Activated naive CD4-positive, alpha-beta T cell treated with anti-CD3 and anti-CD28 coated beads, Interleukin-2, amount 50 U/mL, for 24 hours (primary cell): ENCODE measurements around the gene TMEM252.

Experiments used
- H3K27ac Mint-ChIP-seq: one replicate; pipeline ENCODE4 v1.8.0; 2021; ENCODE audit warnings: mild to moderate bottlenecking, mixed read lengths
- H3K27me3 Mint-ChIP-seq: one replicate; pipeline ENCODE4 v1.8.0; 2021; ENCODE audit warnings: mixed read lengths
- H3K36me3 Mint-ChIP-seq: one replicate; pipeline ENCODE4 v1.8.0; 2021; ENCODE audit warnings: mixed read lengths
- H3K4me1 Mint-ChIP-seq: one replicate; pipeline ENCODE4 v1.8.0; 2021; ENCODE audit warnings: mixed read lengths
- H3K4me3 Mint-ChIP-seq: one replicate; pipeline ENCODE4 v1.8.0; 2021; ENCODE audit warnings: mild to moderate bottlenecking, mixed read lengths
- H3K9me3 Mint-ChIP-seq: one replicate; pipeline ENCODE4 v1.8.0; 2021; ENCODE audit warnings: mixed read lengths

Gene TMEM252

DNA sequence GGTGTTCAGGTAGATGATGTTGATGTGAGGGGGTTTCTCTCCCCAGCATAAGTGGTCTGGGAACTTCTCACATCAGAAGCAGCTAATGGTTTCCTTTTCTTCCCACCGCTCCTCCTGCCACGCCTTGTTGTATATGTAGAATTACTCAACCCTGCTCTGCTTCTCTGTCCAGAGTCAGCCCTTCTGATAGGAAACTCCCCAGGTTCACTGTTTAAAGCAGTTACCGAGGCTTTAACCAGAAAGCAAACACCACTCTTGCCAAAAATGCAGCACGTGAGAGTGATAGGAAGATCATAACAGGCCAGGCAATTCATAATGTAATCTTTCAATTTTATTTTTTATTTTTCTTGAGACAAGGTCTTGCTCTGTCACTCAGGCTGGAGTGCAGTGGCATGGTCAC is 10.5 kb upstream of the TMEM252 start:
- no peaks in the 10 kb centered on the region for H3K9me3 Mint-ChIP-seq
- peaks cover 11% of the 10 kb centered on the region for H3K27me3 Mint-ChIP-seq
- H3K36me3 Mint-ChIP-seq: no peaks in the 10 kb centered on the region
- H3K4me1 Mint-ChIP-seq: no peaks in the 10 kb centered on the region
- no peak overlapping the region for H3K4me3 Mint-ChIP-seq
- peak overlapping the region; percentile 72 for H3K27ac Mint-ChIP-seq

DNA sequence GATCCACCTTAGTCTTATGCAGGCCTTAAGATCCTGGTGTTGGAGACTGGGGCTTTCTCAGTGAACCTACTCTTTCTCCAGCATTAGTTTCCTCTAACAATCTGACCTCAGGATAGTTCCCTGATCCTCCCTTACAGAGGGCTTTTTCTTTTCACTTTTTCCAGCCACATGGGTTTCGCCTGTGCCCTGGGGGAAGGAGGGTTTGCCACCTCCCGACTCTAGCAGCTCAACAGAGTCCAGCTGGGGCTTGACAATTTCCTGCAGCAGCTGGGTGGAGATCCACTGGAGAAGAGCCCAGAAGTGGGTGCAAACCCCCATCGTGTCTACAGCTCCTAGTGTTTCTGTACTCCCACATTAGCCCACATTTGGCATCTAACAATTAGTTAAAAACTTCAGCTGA is 7.6 kb upstream of the TMEM252 start:
- peaks cover 5% of the 10 kb centered on the region for H3K27me3 Mint-ChIP-seq
- H3K36me3 Mint-ChIP-seq: no peaks in the 10 kb centered on the region
- H3K4me1 Mint-ChIP-seq: no peaks in the 10 kb centered on the region
- no peak overlapping the region for H3K27ac Mint-ChIP-seq
- no peaks in the 10 kb centered on the region for H3K9me3 Mint-ChIP-seq
- no peak overlapping the region for H3K4me3 Mint-ChIP-seq

DNA sequence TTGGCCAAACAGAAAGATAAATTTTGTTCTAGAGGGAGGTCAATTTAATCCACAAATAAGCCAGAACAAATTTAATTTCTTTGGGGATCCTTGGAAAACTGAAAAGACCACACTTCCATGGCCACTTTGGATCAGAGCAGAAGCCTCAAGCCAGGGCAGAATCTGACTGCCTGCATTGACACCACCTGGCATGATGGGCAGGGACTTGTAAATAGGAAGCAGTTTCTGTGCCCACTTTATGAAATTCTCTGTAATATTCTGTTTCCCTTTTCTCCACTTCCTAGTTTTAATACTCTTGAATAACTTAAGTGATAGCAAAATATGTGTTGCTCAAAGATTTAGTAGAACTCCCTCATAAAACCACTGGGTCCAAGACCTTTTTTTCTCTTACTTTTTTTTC is 6.7 kb upstream of the TMEM252 start:
- H3K27ac Mint-ChIP-seq: no peak overlapping the region
- no peak overlapping the region for H3K4me3 Mint-ChIP-seq

DNA sequence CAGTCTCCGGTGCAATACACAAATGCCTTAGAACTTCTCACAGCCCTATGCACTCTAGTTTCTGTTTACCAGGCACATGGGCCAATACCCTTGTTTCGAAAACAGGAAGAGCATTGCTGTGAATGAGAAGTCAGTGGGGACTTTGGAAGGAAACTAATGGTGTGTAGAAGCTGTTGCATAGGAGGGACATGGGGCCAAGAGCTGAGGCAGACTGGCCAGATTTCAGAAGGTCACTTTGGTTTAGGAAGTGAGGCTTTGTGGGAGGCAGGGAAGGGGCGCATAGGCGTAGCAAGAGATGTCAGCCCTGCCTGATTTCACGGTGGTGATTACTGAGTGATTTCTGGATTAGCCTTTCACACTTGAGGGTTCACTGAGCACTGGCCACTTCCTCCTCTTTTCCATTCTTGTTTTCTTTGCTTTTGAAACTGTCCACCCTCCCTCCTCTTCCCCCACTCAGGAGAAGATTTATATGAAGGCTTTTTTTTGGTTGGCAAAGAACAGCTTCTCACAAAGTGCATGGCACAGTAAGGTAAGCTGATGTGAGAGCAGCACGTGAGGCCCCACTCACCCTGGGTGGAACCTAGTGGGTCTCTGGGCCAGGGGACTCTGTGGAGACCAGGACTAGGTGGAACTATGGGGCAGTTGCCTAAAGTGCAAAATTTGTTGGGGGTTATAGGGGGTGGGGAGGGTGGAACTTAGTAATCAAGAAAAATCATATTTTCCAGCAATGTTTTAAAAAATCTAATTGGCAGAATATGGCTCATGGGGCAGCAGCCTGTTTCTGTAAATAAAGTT is 6.1 kb upstream of the TMEM252 start:
- Mint-ChIP-seq H3K27me3 (peaks cover 7% of the 10 kb centered on the region), H3K27ac (no peak overlapping the region), H3K9me3 (no peaks in the 10 kb centered on the region), H3K4me1 (no peaks in the 10 kb centered on the region), H3K4me3 (no peak overlapping the region), H3K36me3 (no peaks in the 10 kb centered on the region)

More for the DNA sequence above, 6.7 kb upstream of the TMEM252 start:
- Mint-ChIP-seq H3K27me3 (peaks cover 7% of the 10 kb centered on the region), H3K36me3 (no peaks in the 10 kb centered on the region), H3K4me1 (no peaks in the 10 kb centered on the region), H3K9me3 (no peaks in the 10 kb centered on the region)

DNA sequence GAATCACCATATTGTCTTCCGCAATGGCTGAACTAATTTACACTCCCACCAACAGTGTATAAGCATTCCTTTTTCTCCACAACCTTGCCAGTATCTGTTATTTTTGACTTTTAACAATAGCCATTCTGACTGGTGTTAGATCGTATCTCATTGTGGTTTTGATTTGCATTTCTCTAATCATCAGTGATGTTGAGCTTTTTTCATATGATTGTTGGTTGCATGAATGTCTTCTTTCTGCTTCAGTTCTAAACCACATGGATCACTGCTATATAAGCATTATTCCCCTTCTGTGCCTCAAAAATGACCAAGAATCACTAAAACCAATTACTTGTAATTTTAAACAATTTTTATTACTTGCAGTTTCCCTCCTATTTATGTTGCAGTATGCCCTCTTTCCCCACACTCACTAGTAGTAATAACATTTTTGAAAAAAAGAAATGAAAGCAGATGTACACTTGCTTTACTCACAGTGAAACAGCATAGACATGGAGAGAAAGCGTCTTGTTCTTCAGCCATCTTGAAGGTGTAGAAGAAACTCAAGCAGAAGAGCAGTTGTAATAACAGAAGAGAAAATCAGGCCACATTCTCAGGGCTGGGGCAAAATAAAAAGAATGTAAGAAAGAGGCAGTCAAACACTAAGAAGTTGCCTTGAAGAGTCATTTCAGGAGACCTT is 4.5 kb upstream of the TMEM252 start:
- H3K27me3 Mint-ChIP-seq: peaks cover 10% of the 10 kb centered on the region
- no peak overlapping the region for H3K27ac Mint-ChIP-seq
- H3K9me3 Mint-ChIP-seq: no peaks in the 10 kb centered on the region
- H3K4me3 Mint-ChIP-seq: no peak overlapping the region
- no peaks in the 10 kb centered on the region for H3K4me1 Mint-ChIP-seq
- H3K36me3 Mint-ChIP-seq: no peaks in the 10 kb centered on the region

DNA sequence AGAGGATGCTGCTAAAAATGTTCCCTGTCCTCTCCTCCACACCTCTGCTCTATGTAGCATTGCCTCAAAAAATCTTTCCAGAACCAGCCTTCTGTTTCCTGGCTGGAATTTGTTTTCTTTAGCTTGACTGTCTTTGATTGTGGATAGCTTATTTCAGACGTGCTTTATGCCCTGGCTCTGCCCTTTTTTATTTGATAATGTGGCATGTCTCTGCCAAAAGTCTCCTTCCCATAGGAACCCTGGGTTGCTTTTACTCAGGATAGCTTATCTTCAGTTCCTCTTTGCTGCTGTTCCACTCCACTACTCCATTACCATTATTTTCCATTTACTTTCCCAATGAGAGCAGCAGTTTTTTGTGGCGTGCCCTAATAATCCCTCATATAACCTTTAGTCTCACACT is 885 bp upstream of the TMEM252 start:
- no peak overlapping the region for H3K27ac Mint-ChIP-seq
- no peaks in the 10 kb centered on the region for H3K9me3 Mint-ChIP-seq
- H3K36me3 Mint-ChIP-seq: no peaks in the 10 kb centered on the region
- peaks cover 9% of the 10 kb centered on the region for H3K27me3 Mint-ChIP-seq
- no peak overlapping the region for H3K4me3 Mint-ChIP-seq
- no peaks in the 10 kb centered on the region for H3K4me1 Mint-ChIP-seq

DNA sequence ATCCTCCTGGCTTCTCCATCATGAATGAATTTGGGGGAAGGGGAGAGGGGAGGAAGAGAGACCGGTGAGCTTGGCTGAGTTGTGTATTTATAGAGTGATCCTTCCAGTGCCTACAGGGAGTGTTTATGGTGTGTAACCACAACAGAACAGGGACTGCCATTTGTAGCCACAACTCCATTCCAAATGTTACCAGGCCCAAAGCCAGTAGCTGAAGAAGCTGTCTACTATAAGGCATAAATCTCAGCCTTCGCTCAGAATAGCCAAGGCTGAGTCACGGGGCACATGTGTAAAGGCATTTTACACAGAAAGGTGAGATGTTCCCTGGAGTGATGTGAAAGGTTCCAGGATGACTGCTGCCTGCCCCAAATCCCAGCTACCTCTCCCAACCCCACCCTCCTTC is 2.5 kb downstream of the TMEM252 start:
- no peaks in the 10 kb centered on the region for H3K9me3 Mint-ChIP-seq
- H3K27ac Mint-ChIP-seq: no peak overlapping the region
- H3K36me3 Mint-ChIP-seq: no peaks in the 10 kb centered on the region
- H3K27me3 Mint-ChIP-seq: peaks cover 8% of the 10 kb centered on the region
- no peak overlapping the region for H3K4me3 Mint-ChIP-seq
- no peaks in the 10 kb centered on the region for H3K4me1 Mint-ChIP-seq

DNA sequence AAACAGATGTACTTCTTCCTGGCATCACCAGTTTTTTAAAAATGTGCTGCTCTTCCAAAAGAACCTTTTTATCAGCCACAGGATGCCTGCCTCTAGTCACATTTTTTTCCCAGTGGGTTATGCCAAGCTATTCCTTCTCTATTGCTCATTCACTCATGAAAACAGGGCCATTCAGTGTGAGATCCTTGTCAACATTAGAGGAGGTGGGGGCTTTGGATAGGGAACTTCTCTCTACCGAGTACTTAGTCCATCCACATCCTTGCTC is 3.1 kb downstream of the TMEM252 start:
- Mint-ChIP-seq H3K36me3 (no peaks in the 10 kb centered on the region), H3K27me3 (peaks cover 6% of the 10 kb centered on the region), H3K9me3 (no peaks in the 10 kb centered on the region), H3K4me3 (no peak overlapping the region), H3K4me1 (no peaks in the 10 kb centered on the region), H3K27ac (no peak overlapping the region)

DNA sequence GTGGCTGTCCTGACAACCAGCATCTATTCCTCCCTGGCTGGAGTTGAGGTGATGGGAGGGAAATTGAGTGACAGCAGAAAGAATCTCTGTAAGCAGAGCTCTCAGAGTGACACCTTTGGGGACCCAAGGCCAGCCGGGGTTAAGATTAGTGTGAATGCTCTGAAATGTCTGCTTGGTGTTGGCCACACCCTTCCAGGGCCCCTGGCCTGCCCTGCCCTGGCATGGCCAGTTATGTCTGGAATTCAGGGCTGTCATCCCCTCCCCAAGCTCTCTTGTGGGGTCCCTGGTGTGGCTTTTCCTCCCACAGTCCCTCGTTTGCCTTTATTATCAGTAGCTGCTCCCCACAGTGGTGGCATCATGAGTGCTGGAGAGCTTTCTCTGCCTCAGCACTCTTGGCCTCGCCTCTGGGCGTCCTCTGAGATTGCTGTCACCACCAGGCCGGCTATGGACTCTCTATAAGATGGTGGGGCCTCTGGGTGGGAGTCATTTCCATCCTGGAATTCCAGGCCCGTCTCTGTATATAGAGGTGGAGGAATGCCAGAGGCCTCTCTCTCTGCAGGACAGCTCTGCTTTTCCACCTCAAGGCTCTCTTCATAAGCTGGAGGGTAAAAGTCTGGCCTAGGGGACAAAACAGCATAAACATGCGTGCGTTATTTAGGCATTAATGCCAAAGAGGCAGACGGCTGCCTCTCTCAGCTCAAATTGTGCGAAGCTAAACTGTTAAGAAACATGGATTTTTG is 3.6 kb downstream of the TMEM252 start:
- Mint-ChIP-seq H3K4me1 (no peaks in the 10 kb centered on the region), H3K4me3 (no peak overlapping the region), H3K27me3 (peaks cover 6% of the 10 kb centered on the region), H3K36me3 (no peaks in the 10 kb centered on the region), H3K9me3 (no peaks in the 10 kb centered on the region), H3K27ac (no peak overlapping the region)

DNA sequence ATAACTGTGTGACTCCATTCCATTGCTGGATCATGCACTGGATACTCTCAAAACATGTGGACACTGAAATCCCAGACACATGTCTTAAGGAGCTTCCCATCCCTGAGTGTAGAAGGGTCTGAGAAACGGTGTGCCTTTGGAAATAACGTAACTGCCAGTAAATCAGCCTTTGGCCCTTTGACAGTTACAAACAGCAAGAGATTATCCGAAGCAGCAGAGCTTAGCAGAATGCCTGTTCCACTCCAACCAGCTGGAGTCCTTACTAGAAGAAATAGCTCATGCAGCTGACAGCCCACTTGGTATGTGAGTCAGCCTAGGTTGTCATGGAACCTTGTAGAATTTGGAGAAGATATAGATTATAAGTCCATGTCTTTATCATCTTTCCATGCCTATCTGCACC is 7.0 kb downstream of the TMEM252 start:
- Mint-ChIP-seq H3K4me1 (no peaks in the 10 kb centered on the region), H3K27ac (no peak overlapping the region), H3K4me3 (no peak overlapping the region), H3K27me3 (peaks cover 6% of the 10 kb centered on the region), H3K36me3 (no peaks in the 10 kb centered on the region), H3K9me3 (no peaks in the 10 kb centered on the region)

DNA sequence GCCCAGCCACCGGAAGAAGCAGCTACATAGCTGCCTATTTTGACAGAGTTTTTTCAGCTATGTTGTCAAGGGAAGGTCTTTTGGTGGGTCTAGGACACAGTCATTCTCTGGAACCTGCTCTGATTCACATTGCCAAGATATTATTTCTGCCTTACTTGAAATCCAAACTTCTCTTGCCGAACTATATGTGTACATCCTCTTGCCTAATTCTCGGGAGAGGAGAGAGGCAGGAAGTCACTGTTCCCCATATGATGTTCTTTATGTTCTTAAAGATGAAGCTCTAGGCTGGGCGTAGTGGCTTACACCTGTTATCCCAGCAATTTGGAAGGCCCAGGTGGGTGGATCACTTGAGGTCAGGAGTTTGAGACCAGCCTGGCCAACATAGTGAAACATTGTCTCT is 8.6 kb downstream of the TMEM252 start:
- Mint-ChIP-seq H3K36me3 (no peaks in the 10 kb centered on the region), H3K9me3 (no peaks in the 10 kb centered on the region), H3K27me3 (peaks cover 5% of the 10 kb centered on the region), H3K27ac (no peak overlapping the region), H3K4me3 (no peak overlapping the region), H3K4me1 (no peaks in the 10 kb centered on the region)

DNA sequence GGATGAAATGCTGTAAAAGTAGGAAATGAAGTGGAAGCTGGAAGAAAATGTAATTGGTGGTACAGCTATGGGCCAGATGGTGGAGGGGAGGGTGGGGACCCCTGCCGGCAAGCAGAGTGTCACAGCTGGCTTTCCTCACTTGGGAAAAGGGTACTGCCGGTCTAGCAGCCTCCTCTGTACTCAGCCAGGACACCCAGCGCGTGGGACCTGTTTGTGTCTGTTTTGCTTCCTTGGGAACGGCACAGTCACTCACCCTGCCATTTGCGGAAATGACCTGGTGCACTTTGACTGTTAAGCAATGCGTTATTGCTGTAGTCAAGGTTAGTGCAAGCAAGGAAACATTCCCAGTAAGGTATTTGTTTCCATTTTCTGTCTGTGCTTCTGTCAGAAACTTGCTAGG is 10.1 kb downstream of the TMEM252 start:
- Mint-ChIP-seq H3K9me3 (no peaks in the 10 kb centered on the region), H3K27ac (no peak overlapping the region), H3K36me3 (no peaks in the 10 kb centered on the region), H3K27me3 (peaks cover 8% of the 10 kb centered on the region), H3K4me1 (no peaks in the 10 kb centered on the region), H3K4me3 (no peak overlapping the region)

DNA sequence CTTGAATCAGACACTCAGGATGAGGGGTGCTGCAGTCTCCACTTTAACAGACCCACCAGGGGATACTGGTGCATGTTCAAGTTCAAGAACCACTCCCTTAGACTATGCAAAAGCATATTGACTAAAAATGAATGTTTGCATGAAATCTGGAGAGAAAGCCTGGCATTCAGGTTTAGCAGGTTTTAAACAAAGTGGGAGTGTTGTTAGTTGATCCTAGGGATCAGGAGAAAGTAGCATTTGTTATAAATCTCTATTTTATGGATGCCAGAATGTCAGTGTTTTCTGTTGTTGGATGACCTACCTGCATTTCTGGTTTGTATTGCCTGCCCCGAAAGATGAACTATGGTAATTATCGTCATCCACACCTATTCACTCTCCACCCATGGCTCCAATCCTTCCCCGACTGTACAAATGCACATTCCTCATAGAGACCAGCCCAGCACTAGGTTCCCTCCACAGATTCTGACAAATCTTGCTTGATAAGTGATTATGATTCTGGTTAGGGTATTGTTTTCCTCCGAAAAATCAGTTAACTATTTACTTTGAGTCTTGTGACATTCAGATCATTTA is 17.2 kb downstream of the TMEM252 start:
- Mint-ChIP-seq H3K27ac (no peak overlapping the region), H3K4me1 (no peaks in the 10 kb centered on the region), H3K9me3 (peaks cover 4% of the 10 kb centered on the region), H3K27me3 (peaks cover 15% of the 10 kb centered on the region), H3K36me3 (no peaks in the 10 kb centered on the region), H3K4me3 (no peak overlapping the region)

DNA sequence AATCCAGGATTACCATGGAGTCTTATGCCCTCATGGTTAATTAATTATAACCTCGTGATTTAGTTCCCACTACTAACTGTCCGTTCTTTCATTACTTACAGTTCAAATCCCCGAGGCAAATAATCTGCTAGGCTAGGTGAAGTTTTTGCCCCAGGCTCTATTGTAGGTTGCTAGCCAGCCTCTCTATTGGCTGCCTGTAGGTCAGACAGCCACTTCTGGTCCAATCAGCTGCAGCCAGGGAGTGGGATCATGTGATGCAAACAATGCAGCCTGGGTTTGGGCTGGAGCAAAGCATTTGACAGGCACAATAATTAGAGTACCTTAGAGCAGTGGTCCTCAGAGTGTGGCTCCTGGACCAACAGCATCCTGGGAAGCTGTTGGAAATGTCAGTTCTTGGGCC is 17.7 kb downstream of the TMEM252 start:
- H3K4me1 Mint-ChIP-seq: no peaks in the 10 kb centered on the region
- H3K36me3 Mint-ChIP-seq: no peaks in the 10 kb centered on the region
- peaks cover 19% of the 10 kb centered on the region for H3K27me3 Mint-ChIP-seq
- no peak overlapping the region for H3K27ac Mint-ChIP-seq
- no peak overlapping the region for H3K4me3 Mint-ChIP-seq
- H3K9me3 Mint-ChIP-seq: peaks cover 9% of the 10 kb centered on the region

DNA sequence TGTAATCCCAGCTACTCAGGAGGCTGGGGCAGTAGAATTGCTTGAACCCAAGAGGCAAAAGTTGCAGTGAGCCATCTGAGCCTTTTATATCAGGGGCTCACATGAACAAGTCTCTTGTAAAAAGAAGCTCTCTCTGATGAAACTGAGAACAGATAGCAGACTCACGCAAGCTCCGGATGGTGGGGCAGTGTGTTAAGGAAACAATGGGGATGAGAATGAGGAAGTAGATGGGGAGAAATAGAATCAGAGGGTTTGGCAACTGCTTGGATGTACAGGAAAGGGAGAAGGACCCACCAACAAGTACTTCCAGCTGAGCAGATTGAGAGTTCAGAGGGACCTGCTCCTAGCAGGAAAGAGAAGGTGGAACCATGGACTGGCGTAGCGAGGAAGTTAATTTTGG is 18.6 kb downstream of the TMEM252 start:
- Mint-ChIP-seq H3K27ac (no peak overlapping the region), H3K4me1 (no peaks in the 10 kb centered on the region)

More for the DNA sequence above, 18.6 kb downstream of the TMEM252 start:
- H3K36me3 Mint-ChIP-seq: no peaks in the 10 kb centered on the region
- peaks cover 19% of the 10 kb centered on the region for H3K27me3 Mint-ChIP-seq
- peaks cover 10% of the 10 kb centered on the region for H3K9me3 Mint-ChIP-seq
- H3K4me3 Mint-ChIP-seq: no peak overlapping the region
